ENCODE results near the gene RORC.
"Not testable (repeated sequence)": the region's sequence is repeated elsewhere in the genome, so short reads cannot be mapped to it uniquely, and the experiment has no call there.

Gene RORC

DNA sequence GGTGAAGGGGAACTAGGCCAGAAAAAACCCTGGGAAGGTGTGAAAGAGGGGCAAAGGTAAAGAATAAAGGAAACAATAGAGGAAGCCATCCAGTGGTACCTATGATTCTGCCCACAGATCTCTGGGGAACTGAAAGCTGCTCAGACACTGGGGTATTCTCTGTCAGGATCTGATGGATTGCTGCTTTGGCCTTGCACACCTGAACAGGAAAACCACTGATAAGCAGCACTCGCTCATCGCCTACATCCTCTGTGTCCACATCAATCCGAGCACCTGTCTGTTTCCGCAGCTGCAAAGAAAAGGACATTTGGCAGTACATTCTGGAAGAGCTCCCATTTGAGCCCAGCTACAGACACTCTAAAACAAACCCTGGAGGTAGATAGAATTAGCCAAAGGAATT is 51.8 kb downstream of the RORC start:
- DNase-seq (ENCODE audit: low read depth): no peak
- TF ChIP-seq, protein P1, sequence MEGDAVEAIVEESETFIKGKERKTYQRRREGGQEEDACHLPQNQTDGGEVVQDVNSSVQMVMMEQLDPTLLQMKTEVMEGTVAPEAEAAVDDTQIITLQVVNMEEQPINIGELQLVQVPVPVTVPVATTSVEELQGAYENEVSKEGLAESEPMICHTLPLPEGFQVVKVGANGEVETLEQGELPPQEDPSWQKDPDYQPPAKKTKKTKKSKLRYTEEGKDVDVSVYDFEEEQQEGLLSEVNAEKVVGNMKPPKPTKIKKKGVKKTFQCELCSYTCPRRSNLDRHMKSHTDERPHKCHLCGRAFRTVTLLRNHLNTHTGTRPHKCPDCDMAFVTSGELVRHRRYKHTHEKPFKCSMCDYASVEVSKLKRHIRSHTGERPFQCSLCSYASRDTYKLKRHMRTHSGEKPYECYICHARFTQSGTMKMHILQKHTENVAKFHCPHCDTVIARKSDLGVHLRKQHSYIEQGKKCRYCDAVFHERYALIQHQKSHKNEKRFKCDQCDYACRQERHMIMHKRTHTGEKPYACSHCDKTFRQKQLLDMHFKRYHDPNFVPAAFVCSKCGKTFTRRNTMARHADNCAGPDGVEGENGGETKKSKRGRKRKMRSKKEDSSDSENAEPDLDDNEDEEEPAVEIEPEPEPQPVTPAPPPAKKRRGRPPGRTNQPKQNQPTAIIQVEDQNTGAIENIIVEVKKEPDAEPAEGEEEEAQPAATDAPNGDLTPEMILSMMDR (IDR thresholded peaks at IDR 0.05; ENCODE audit: control insufficient read depth, insufficient read depth, low read depth, low read length, missing control alignments): no peak
- H3K4me3 ChIP-seq (ENCODE audit: control insufficient read depth, low read depth, low read length): no peak overlapping the region

DNA sequence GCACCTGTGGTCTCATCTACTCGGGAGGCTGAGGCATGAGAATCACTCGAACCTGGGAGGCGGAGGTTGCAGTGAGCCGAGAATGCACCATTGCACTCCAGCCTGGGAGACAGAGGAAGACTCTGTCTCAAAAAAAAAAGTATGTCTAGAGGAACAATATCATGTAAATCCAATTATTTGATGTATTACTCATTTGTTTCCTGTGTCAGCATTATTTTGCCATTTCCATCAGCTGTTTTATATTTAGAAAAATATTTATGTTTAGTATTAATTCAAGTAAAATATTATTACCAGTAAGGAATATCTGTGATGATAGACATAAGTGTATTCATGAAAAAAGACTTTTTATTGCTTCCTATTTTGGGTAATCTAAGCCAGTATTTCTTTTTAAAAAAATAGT is 54.3 kb downstream of the RORC start:
- H3K4me3 ChIP-seq (ENCODE audit: control insufficient read depth, low read depth, low read length): no peak overlapping the region
- TF ChIP-seq, protein P1 (IDR thresholded peaks at IDR 0.05; ENCODE audit: control insufficient read depth, insufficient read depth, low read depth, low read length, missing control alignments): no peak
- no peak for DNase-seq (ENCODE audit: low read depth)

DNA sequence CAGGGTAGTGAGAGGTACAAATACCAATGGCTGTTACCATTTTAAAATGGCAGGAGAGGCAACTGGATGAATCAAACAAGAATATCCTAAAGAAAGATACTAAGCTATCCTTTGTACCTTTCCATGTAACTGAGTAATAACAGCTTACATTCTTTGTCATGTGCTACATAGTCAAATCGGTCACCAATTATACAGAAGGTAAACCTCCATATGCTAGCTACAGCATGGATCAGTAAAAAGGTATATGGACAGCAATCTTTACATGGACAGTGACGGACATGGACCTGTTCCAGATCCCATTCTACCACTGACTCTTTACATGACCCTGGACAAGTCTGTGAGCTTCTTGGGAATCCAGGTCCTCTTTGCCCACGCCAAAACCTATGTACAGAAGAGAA is 54.9 kb downstream of the RORC start:
- H3K4me3 ChIP-seq (ENCODE audit: control insufficient read depth, low read depth, low read length): no peak overlapping the region
- TF ChIP-seq, protein P1 (IDR thresholded peaks at IDR 0.05; ENCODE audit: control insufficient read depth, insufficient read depth, low read depth, low read length, missing control alignments): no peak
- no peak for DNase-seq (ENCODE audit: low read depth)

DNA sequence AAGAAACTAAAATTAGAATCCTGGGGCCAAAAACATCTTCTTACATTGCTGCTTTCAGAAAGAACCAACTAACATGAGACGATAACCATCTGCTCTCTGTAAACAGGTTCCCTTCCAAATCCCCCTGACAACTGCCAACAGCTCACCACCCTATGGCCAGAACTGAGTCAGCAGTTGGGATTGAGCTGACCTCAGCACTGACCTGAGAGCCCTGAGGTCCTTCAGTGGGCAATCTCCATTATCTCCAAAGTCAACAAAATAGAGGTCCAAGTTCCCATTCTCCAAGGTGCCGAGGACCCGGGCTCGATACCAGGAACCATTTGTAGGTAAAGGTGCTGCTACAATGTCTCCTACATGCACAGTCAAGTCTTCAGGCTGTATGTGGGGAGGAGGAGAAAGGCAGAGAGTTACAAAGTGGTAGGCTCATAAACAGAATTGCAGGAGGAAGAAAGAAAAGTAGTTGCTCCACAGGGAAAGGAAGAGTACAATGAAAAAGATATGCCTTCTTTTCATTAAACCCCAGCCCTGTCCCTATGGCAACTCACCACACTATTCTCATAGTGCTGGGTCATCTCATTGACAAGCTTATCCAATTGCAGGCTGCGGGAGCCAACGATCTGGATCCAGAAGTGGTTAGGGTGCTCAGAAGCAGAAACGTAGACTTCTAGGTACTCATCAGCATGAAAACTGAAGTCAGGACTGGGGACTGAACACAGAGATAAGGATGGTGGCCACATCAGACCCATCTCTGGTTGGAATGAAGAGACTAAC is 55.5 kb downstream of the RORC start:
- H3K4me3 ChIP-seq (ENCODE audit: control insufficient read depth, low read depth, low read length): no peak overlapping the region
- no peak for DNase-seq (ENCODE audit: low read depth)

DNA sequence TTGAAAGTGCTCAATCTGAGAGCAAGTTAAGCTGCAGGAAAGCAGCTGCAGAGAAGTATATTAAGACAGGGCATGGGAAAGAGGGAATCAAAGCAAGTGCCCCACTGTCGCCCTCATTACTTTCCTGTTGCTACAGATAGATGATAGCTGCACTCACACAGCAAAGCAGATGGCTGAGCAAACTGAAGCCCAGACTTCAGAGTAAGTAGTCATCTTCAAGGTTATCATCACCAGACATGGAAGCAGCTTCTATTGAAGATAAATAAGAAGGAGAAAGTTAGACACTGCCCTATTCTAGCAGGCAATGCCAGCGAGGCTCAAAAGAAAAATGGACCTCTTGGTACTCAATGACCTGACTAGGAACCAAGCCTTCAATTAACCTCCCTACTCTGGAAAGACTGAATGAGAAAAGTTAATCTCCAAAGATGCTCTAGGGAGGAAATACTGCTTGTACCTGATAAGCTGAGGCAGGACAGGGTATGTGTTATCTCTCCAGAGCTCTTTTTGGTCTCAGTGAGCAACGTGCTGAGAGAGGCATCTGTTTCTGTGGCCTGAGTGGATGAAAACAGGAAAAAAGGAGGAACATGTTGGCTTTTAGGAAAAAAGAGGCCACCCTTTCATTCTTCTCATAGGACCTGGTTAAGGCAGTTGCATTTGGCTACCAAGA is 57.2 kb downstream of the RORC start:
- no peak overlapping the region for H3K4me3 ChIP-seq (ENCODE audit: control insufficient read depth, low read depth, low read length)
- DNase-seq (ENCODE audit: low read depth): no peak
- TF ChIP-seq, protein P1 (IDR thresholded peaks at IDR 0.05; ENCODE audit: control insufficient read depth, insufficient read depth, low read depth, low read length, missing control alignments): no peak

More for the DNA sequence above, 55.5 kb downstream of the RORC start:
- TF ChIP-seq, protein P1 (IDR thresholded peaks at IDR 0.05; ENCODE audit: control insufficient read depth, insufficient read depth, low read depth, low read length, missing control alignments): no peak

DNA sequence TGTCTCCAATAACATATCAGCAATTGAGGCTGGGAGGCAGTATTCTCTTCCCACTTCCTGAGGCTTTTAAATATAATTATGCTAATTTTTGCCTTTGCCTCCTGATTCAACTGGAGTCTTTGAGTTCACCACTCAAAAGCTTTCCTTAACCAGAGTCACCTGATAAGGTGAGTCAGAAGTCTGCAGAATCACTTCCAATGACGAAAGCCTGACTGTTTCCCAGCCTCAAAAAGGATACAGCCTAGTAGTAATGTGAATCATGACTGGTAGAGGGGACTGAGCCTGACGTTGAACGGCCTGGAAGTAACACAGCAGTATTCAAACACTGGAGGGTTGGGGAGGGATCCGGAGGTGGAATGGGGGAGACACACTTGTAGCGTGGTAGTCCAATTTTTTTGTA is 57.9 kb downstream of the RORC start:
- no peak for DNase-seq (ENCODE audit: low read depth)
- no peak overlapping the region for H3K4me3 ChIP-seq (ENCODE audit: control insufficient read depth, low read depth, low read length)
- TF ChIP-seq, protein P1 (IDR thresholded peaks at IDR 0.05; ENCODE audit: control insufficient read depth, insufficient read depth, low read depth, low read length, missing control alignments): no peak

DNA sequence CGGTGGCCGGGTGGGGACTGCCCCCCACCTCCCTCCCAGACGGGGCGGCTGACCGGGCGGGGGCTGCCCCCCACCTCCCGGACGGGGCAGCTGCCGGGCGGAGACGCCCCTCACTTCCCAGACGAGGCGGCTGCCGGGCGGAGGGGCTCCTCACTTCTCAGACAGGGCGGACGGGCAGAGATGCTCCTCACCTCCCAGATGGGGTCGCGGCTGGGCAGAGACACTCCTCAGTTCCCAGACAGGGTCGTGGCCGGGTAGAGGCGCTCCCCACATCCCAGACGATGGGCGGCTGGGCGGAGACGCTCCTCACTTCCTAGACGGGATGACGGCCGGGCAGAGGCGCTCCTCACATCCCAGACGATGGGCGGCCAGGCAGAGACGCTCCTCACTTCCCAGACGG is 62.3 kb downstream of the RORC start:
- H3K4me3 ChIP-seq (ENCODE audit: control insufficient read depth, low read depth, low read length); DNase-seq (ENCODE audit: low read depth): not testable (repeated sequence)

DNA sequence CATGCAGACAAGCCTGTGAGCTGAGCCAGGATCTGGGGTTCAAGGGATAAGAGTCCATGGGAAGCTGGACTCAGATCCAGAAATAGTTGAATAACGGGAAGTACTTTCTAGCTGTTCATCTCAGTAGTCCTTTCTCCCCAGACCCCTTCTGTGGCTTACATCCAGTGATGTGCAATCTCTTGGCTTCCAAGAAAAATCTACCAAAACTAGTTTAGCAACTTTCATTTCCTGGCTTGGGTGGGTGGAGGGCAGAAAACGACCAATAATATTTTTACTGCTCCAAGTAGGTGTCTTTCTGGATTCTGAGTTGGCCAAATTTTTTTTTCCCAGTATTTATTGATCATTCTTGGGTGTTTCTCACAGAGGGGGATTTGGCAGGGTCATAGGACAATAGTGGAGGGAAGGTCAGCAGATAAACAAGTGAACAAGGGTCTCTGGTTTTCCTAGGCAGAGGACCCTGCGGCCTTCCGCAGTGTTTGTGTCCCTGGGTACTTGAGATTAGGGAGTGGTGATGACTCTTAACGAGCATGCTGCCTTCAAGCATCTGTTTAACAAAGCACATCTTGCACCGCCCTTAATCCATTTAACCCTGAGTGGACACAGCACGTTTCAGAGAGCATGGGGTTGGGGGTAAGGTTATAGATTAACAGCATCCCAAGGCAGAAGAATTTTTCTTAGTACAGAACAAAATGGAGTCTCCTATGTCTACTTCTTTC is 63.1 kb downstream of the RORC start:
- H3K4me3 ChIP-seq (ENCODE audit: control insufficient read depth, low read depth, low read length); DNase-seq (ENCODE audit: low read depth): not testable (repeated sequence)

Measured in AG09309 (cell line).